Measurements from ENCODE around the gene MRPL17. TPM values are rescaled to one million over a fixed set of nuclear protein-coding genes. Genes with fewer than 3 reads are reported as not detected.
A peak's percentile ranks its signal among the peaks of the same experiment; 100 is the strongest.

The MRPL17 gene
- total RNA-seq, 2 donors from 2014 or later = 57.6 to 72.6 TPM

DNA sequence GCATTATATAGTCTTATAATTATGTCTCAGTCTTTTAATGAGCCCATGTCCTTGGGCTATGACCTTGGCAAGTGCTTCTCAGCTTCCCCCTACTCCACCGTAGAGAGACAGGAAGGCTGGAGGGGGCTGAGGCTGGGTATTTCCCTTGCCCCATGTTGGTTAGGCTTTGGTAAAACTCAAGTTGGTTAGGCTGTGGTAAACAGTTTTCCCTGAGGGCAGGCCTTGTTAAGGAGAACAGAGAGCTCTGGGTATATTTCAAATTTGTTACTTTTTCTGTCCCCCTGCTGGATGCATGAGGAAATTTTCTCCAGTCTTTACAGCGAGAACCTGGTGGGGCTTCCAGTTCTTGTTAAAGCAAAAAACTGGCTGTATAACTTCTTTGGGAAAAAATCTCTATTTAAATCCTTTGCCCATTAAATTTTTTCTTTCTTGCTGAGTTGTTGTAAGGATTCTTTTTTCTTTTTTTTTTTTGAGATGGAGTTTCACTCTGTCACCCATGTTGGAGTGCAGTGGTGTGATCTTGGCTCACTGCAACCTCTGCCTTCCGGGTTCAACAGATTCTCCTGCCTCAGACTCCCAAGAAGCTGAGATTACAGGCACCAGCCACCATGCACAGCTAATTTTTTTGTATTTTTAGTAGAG lies 15.3 kb downstream of the MRPL17 start:
- no peaks in the 10 kb centered on the region for H3K36me3 ChIP-seq (ENCODE audit: control insufficient read depth, insufficient read depth, low read length)
- Mint-ChIP-seq H3K27ac (no peak overlapping the region), H3K9me3 (no peaks in the 10 kb centered on the region), H3K27me3 (ENCODE audit: insufficient read depth) (peaks cover 6% of the 10 kb centered on the region), H3K4me1 (peaks cover 2% of the 10 kb centered on the region), H3K36me3 (ENCODE audit: low read depth) (no peaks in the 10 kb centered on the region), H3K4me3 (no peak overlapping the region)
- WGBS, 2 experiments (ENCODE audit: insufficient coverage in 1 of 2, insufficient read length in 1 of 2) = 86 to 100% methylated on average over 1 to 3 of the region's 3 CpGs
- H3K9me3 ChIP-seq (ENCODE audit: control insufficient read depth, low read length) = no peaks in the 10 kb centered on the region
- DNase-seq = peak; percentile 65
- H3K4me3 ChIP-seq (ENCODE audit: low read length) = no peak overlapping the region
- no peak overlapping the region for H3K9ac ChIP-seq (ENCODE audit: extremely low read depth, low read length, poor library complexity, severe bottlenecking)
- TF ChIP-seq, protein P1, sequence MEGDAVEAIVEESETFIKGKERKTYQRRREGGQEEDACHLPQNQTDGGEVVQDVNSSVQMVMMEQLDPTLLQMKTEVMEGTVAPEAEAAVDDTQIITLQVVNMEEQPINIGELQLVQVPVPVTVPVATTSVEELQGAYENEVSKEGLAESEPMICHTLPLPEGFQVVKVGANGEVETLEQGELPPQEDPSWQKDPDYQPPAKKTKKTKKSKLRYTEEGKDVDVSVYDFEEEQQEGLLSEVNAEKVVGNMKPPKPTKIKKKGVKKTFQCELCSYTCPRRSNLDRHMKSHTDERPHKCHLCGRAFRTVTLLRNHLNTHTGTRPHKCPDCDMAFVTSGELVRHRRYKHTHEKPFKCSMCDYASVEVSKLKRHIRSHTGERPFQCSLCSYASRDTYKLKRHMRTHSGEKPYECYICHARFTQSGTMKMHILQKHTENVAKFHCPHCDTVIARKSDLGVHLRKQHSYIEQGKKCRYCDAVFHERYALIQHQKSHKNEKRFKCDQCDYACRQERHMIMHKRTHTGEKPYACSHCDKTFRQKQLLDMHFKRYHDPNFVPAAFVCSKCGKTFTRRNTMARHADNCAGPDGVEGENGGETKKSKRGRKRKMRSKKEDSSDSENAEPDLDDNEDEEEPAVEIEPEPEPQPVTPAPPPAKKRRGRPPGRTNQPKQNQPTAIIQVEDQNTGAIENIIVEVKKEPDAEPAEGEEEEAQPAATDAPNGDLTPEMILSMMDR (conservative IDR thresholded peaks at IDR 0.05) = peak; percentile 80
- H3K27me3 ChIP-seq (ENCODE audit: control insufficient read depth, insufficient read depth, low read length, poor library complexity, severe bottlenecking) = no peaks in the 10 kb centered on the region
- no peak overlapping the region for H3K27ac ChIP-seq (ENCODE audit: low read depth, low read length)
- no peaks in the 10 kb centered on the region for H3K4me1 ChIP-seq (ENCODE audit: control insufficient read depth, insufficient read depth, low read length)

DNA sequence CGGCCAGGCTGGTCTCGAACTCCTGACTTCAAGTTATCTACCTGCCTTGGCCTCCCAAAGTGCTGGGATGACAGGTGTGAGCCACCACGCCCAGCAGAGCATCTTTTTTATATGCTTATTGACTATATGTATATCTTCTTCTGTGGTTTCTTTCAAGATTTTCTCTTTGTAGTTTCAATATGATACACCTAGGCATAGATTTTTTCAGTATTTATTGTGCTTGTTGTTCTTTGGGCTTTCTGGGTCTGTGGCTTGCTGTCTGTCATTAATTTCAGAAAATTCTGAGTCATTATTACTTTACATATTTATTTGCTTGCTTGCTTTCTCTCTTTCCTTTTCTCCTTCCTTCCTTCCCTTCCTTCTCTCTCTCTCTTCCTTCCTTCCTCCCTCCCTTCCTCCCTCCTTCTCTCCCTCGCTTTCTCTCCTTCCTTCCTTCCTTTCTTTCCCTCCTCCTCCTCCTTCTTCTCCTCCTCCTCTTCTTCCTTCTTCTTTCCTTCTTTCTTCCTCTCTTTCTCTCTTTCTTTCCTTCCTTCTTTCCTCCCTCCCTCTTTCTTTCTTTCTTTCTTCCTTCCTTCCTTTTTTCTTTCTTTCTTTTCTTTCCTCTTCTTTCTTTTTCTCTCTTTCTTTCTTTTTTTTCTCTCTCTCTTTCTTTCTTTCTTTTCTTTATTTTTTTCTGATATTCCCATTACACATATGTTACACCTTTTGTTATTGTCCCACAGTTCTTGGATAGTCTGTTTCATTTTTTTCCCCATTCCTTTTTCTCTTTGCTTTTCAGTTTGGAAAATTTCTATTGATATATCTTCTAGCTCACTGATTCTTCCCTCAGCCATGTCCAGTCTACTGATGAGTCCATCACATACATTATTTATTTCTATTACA lies 16.6 kb downstream of the MRPL17 start:
- H3K27me3 ChIP-seq (ENCODE audit: control insufficient read depth, insufficient read depth, low read length, poor library complexity, severe bottlenecking) = no peaks in the 10 kb centered on the region
- H3K36me3 ChIP-seq (ENCODE audit: control insufficient read depth, insufficient read depth, low read length) = no peaks in the 10 kb centered on the region
- no peak overlapping the region for H3K9ac ChIP-seq (ENCODE audit: extremely low read depth, low read length, poor library complexity, severe bottlenecking)
- no peaks in the 10 kb centered on the region for H3K9me3 ChIP-seq (ENCODE audit: control insufficient read depth, low read length)
- H3K4me1 ChIP-seq (ENCODE audit: control insufficient read depth, insufficient read depth, low read length) = no peaks in the 10 kb centered on the region
- Mint-ChIP-seq H3K36me3 (ENCODE audit: low read depth) (no peaks in the 10 kb centered on the region), H3K4me1 (peaks cover 2% of the 10 kb centered on the region), H3K27me3 (ENCODE audit: insufficient read depth) (peaks cover 6% of the 10 kb centered on the region), H3K27ac (no peak overlapping the region), H3K9me3 (no peaks in the 10 kb centered on the region), H3K4me3 (no peak overlapping the region)
- 93 to 96% methylated on average over 3 of the region's 4 CpGs for WGBS, 2 experiments (ENCODE audit: insufficient coverage in 1 of 2, insufficient read length in 1 of 2)
- TF ChIP-seq, protein P1 (conservative IDR thresholded peaks at IDR 0.05) = no peak
- no peak overlapping the region for H3K4me3 ChIP-seq (ENCODE audit: low read length)
- H3K27ac ChIP-seq (ENCODE audit: low read depth, low read length) = no peak overlapping the region
- DNase-seq = no peak

GRCh38 chr11:6664551-6664950 lies 18.6 kb downstream of the MRPL17 start:
- Mint-ChIP-seq H3K27ac (no peak overlapping the region), H3K9me3 (no peaks in the 10 kb centered on the region), H3K36me3 (ENCODE audit: low read depth) (no peaks in the 10 kb centered on the region), H3K4me1 (no peaks in the 10 kb centered on the region), H3K27me3 (ENCODE audit: insufficient read depth) (peaks cover 3% of the 10 kb centered on the region), H3K4me3 (no peak overlapping the region)
- H3K27me3 ChIP-seq (ENCODE audit: control insufficient read depth, insufficient read depth, low read length, poor library complexity, severe bottlenecking) = no peaks in the 10 kb centered on the region
- no peaks in the 10 kb centered on the region for H3K9me3 ChIP-seq (ENCODE audit: control insufficient read depth, low read length)
- DNase-seq = no peak
- H3K27ac ChIP-seq (ENCODE audit: low read depth, low read length) = no peak overlapping the region
- H3K9ac ChIP-seq (ENCODE audit: extremely low read depth, low read length, poor library complexity, severe bottlenecking) = no peak overlapping the region
- no peak overlapping the region for H3K4me3 ChIP-seq (ENCODE audit: low read length)
- TF ChIP-seq, protein P1 (conservative IDR thresholded peaks at IDR 0.05) = no peak
- no peaks in the 10 kb centered on the region for H3K4me1 ChIP-seq (ENCODE audit: control insufficient read depth, insufficient read depth, low read length)
- no peaks in the 10 kb centered on the region for H3K36me3 ChIP-seq (ENCODE audit: control insufficient read depth, insufficient read depth, low read length)
- no CpG with 5 or more reads among the region's 1 CpG for WGBS, 2 experiments (ENCODE audit: insufficient coverage in 1 of 2, insufficient read length in 1 of 2)

All from endodermal cell (in vitro differentiated cells).